Panc1 (cell line): ENCODE data around the gene PTGER4. TPM values are rescaled to one million over a fixed set of nuclear protein-coding genes. Genes with fewer than 3 reads are reported as not detected.

Experiments
- ATAC-seq: fragments of 200-7000 bp; cut with Tn5 transposase; 2 replicates; pipeline ENCODE4 v1.9.1; 2020; ENCODE audit warnings: mild to moderate bottlenecking, moderate library complexity
- BruUV-seq: library from RNA; stranded (reverse); fragments of 400-500 nt; replicated peaks from 2 replicates; lab custom pipeline; 2021; lab: Mats Ljungman, UMichigan
- CTCF ChIA-PET: fragments of 300-600 bp; sonication (Branson Sonifier 250); formaldehyde crosslinking; loops from one replicate; lab custom pipeline; 2022; ENCODE audit warnings: antibody characterized with exemption; lab: Charles Lee
- POLR2A ChIA-PET: fragments of 300-600 bp; sonication (Branson Sonifier 250); formaldehyde crosslinking; loops from one replicate; lab custom pipeline; 2022; ENCODE audit warnings: antibody characterized with exemption; lab: Charles Lee
- DNase-seq: peaks from one replicate; pipeline ENCODE4 v3.0.0-alpha.2; 2010; ENCODE audit warnings: low read depth, low spot score
- H3K27ac ChIP-seq: 2 replicates; pipeline ENCODE4 v1.5.1; 2011; ENCODE audit warnings: mild to moderate bottlenecking, low read length, inconsistent platforms
- H3K27me3 ChIP-seq: fragments of 200-500 bp; sonication (Bioruptor generic); 2 replicates; pipeline ENCODE4 v1.6.0; 2014; ENCODE audit warnings: low read length, inconsistent platforms; ENCODE audit not compliant: control insufficient read depth, insufficient read depth
- H3K36me3 ChIP-seq: fragments of 200-500 bp; sonication (Bioruptor generic); 2 replicates; pipeline ENCODE4 v1.5.1; 2014; ENCODE audit warnings: inconsistent platforms, mild to moderate bottlenecking, low read length, moderate library complexity; ENCODE audit not compliant: control insufficient read depth, insufficient read depth
- H3K4me1 ChIP-seq: 2 replicates; pipeline ENCODE4 v1.5.1; 2011; ENCODE audit warnings: inconsistent platforms, mild to moderate bottlenecking, low read length, moderate library complexity; ENCODE audit not compliant: control insufficient read depth, insufficient read depth
- H3K4me3 ChIP-seq, 2 experiments: 2 replicates each; pipeline ENCODE4 v1.5.1; 2011 to 2012; ENCODE audit warnings: low read depth in 2 of 2, low read length in 2 of 2, mild to moderate bottlenecking in 2 of 2, inconsistent platforms in 1 of 2, moderate library complexity in 1 of 2
- H3K9me3 ChIP-seq: fragments of 200-500 bp; sonication (Bioruptor generic); 2 replicates; pipeline ENCODE4 v1.5.1; 2014; ENCODE audit warnings: low read depth, mild to moderate bottlenecking, inconsistent platforms, low read length, moderate library complexity; ENCODE audit not compliant: control insufficient read depth, insufficient read depth
- POLR2AphosphoS5 ChIP-seq: IDR thresholded peaks from 2 replicates; pipeline ENCODE4 v1.6.1; 2012; ENCODE audit warnings: mild to moderate bottlenecking, low read depth, low read length, moderate library complexity
- SIN3A ChIP-seq: IDR thresholded peaks from 2 replicates; pipeline ENCODE4 v1.6.1; 2012; ENCODE audit warnings: low read depth, mild to moderate bottlenecking, low read length, moderate library complexity, borderline replicate concordance; ENCODE audit not compliant: insufficient read depth
- TCF7L2 ChIP-seq: IDR thresholded peaks from 2 replicates; pipeline ENCODE4 v1.6.1; 2011; ENCODE audit warnings: mild to moderate bottlenecking, low read depth, low read length, inconsistent platforms
- in situ Hi-C: cut with HindIII; loops from 2 replicates; pipeline ENCODE4 v1.10.0; 2016; ENCODE audit warnings: low sequenced_read_pairs, low pct_unique_long_range_greater_than_20kb
- intact Hi-C: fragments of 100-400 bp; cut with micrococcal nuclease; formaldehyde crosslinking; loops from one replicate; pipeline ENCODE4 v1.10.0; 2022; ENCODE audit not compliant: unreplicated experiment
- total RNA-seq: library from RNA; stranded (reverse); gene quantifications from one replicate; pipeline ENCODE4 v1.2.1, GENCODE V29; 2021; ENCODE audit not compliant: unreplicated experiment
- TF ChIP-seq, protein P1 (sequence below), 2 experiments: IDR thresholded peaks; 2 replicates each; pipeline ENCODE4 v1.6.1; 2011 to 2012; ENCODE audit warnings: low read depth in 2 of 2, control low read depth in 1 of 2, low read length in 1 of 2, mild to moderate bottlenecking in 1 of 2, moderate library complexity in 1 of 2; ENCODE audit not compliant: insufficient read depth in 1 of 2
- TF ChIP-seq, protein P2 (sequence below): fragments of 450-650 bp; IDR thresholded peaks from 2 replicates; pipeline ENCODE4 v1.5.1; 2017; ENCODE audit warnings: mild to moderate bottlenecking

Gene PTGER4
- total RNA-seq, 1 experiment from 2014 or later, result 20.0 TPM

DNA sequence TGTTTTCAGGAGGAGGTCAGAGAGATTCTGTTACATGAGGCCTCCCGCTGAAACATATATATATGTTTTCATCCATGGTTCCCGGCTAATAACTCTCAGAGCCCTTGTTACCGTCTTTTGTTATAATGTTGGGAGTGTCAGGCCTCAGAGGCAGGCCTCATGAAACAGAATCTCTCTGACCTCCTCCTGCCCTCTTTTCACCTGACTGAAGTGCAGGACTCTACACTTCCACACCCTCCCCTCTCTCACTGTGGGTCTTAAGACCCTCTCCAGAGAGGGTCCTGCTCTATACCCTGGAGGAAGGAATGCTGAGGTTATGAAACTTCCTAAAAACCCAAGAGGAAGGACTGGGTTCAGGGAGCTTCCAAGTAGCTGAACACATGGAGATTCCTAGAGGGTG is 28.5 kb upstream of the PTGER4 start:
- POLR2A ChIA-PET, result no interaction called here
- Histone ChIP-seq H3K27ac (no peak overlapping the region), H3K4me3 (no peak overlapping the region), H3K4me1 (no peaks in the 10 kb centered on the region), H3K36me3 (no peaks in the 10 kb centered on the region), H3K9me3 (no peaks in the 10 kb centered on the region), H3K27me3 (no peaks in the 10 kb centered on the region)
- no TSS peak for BruUV-seq
- TF ChIP-seq TCF7L2 (no peak), POLR2AphosphoS5 (no peak), SIN3A (no peak)
- TF ChIP-seq, protein P1, sequence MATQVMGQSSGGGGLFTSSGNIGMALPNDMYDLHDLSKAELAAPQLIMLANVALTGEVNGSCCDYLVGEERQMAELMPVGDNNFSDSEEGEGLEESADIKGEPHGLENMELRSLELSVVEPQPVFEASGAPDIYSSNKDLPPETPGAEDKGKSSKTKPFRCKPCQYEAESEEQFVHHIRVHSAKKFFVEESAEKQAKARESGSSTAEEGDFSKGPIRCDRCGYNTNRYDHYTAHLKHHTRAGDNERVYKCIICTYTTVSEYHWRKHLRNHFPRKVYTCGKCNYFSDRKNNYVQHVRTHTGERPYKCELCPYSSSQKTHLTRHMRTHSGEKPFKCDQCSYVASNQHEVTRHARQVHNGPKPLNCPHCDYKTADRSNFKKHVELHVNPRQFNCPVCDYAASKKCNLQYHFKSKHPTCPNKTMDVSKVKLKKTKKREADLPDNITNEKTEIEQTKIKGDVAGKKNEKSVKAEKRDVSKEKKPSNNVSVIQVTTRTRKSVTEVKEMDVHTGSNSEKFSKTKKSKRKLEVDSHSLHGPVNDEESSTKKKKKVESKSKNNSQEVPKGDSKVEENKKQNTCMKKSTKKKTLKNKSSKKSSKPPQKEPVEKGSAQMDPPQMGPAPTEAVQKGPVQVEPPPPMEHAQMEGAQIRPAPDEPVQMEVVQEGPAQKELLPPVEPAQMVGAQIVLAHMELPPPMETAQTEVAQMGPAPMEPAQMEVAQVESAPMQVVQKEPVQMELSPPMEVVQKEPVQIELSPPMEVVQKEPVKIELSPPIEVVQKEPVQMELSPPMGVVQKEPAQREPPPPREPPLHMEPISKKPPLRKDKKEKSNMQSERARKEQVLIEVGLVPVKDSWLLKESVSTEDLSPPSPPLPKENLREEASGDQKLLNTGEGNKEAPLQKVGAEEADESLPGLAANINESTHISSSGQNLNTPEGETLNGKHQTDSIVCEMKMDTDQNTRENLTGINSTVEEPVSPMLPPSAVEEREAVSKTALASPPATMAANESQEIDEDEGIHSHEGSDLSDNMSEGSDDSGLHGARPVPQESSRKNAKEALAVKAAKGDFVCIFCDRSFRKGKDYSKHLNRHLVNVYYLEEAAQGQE (IDR thresholded peaks at IDR 0.05; ENCODE audit: insufficient read depth in 1 of 2, low read depth in 2 of 2, low read length in 1 of 2), result no peak
- TF ChIP-seq, protein P2, sequence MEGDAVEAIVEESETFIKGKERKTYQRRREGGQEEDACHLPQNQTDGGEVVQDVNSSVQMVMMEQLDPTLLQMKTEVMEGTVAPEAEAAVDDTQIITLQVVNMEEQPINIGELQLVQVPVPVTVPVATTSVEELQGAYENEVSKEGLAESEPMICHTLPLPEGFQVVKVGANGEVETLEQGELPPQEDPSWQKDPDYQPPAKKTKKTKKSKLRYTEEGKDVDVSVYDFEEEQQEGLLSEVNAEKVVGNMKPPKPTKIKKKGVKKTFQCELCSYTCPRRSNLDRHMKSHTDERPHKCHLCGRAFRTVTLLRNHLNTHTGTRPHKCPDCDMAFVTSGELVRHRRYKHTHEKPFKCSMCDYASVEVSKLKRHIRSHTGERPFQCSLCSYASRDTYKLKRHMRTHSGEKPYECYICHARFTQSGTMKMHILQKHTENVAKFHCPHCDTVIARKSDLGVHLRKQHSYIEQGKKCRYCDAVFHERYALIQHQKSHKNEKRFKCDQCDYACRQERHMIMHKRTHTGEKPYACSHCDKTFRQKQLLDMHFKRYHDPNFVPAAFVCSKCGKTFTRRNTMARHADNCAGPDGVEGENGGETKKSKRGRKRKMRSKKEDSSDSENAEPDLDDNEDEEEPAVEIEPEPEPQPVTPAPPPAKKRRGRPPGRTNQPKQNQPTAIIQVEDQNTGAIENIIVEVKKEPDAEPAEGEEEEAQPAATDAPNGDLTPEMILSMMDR, result no peak
- intact Hi-C loops (no loop called here), in situ Hi-C loops (no loop called here)
- CTCF ChIA-PET, result no interaction called here
- DNase-seq, result no peak
- ATAC-seq, result no peak

DNA sequence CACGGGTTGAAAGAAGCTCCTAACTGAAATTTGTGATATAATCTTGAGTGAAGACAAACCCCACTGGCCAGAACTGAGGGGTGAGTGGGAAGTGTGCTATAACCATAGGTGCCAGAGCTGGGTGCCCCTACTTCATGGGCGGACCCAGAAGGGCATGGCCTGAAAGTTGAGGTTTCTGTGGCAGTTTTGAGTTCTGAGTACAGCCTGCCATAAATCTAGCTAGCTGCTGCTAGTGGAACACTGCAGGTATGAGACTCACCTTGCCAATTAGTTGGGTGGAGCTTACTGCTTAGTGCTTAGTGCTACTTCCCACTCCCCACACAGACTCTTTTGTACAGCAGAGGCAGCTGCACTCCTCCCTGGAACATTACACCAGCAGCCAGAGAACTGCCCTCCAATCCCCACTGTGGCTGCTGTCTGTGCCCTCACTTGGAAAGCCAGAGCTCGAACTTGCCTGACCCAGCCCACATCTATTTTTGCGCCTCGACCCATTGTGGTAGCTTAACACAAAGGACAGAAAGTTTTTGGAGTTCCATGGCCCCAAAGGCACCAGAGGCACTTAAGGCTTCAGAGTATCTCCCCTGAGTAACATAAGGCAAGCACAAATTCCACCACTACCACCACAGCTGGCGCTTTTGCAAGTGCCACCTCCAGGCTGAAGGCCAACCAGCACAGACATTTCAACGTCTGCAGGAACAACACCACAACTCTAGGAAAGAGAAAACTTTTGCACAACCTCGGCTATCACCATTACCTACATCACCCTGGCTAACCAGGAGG is 27.1 kb upstream of the PTGER4 start:
- Histone ChIP-seq H3K36me3 (no peaks in the 10 kb centered on the region), H3K27me3 (no peaks in the 10 kb centered on the region), H3K4me1 (no peaks in the 10 kb centered on the region), H3K4me3 (no peak overlapping the region), H3K9me3 (no peaks in the 10 kb centered on the region), H3K27ac (no peak overlapping the region)
- POLR2A ChIA-PET, result no interaction called here
- DNase-seq (no peak), ATAC-seq (no peak)
- BruUV-seq, result no TSS peak
- intact Hi-C loops, result no loop called here
- CTCF ChIA-PET, result no interaction called here
- in situ Hi-C loops, result no loop called here
- TF ChIP-seq TCF7L2, result no peak
- no peak for TF ChIP-seq POLR2AphosphoS5
- TF ChIP-seq, protein P1 (IDR thresholded peaks at IDR 0.05; ENCODE audit: insufficient read depth in 1 of 2, low read depth in 2 of 2, low read length in 1 of 2), result no peak
- TF ChIP-seq, protein P2, result no peak
- TF ChIP-seq SIN3A, result no peak
